Measurements from ENCODE around the gene SLC25A14.

Gene SLC25A14

DNA sequence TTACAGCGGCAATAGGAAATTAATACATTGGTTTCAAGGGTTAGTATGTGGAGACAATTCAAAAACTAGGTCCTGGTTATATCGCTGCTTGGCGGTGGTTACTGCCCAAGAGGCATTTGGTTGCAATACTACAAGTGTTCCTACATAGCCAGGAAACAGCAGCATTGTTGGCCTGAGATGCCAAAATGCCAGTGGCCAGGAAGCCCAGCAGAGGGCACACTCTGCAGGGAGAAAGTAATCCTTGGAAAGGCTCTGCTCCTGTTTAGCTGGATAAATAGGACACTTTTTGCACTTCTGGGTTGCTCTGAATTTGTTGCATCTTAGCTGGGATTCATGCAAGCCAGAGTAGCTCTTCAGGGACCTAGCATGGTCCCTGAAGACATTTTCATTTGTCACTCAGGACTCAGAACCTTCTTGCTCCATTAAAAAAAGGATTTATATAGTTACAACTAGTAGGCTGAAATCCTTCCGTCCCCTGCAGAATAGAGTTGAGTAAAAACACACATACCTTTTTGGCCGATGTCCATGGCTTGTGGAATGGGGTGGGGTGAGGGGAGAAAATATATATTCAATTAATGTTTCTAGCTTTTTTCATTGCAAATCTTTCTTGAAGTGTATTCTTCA, 53.8 kb downstream of the SLC25A14 start:
- Histone ChIP-seq H3K36me3 (replicated peaks in 1 of 2; ENCODE audit: control insufficient read depth in 2 of 2, insufficient read depth in 2 of 2, low read length in 2 of 2) (no peaks in the 10 kb centered on the region), H3K27ac (replicated peaks; ENCODE audit: low read length) (no peak overlapping the region), H3K18ac (ENCODE audit: low read length) (no peak overlapping the region), H2BK120ac (ENCODE audit: low read depth, low read length) (no peak overlapping the region), H3K4me3 (ENCODE audit: low read length in 2 of 2) (no peak overlapping the region), H2BK12ac (ENCODE audit: low read length) (no peak overlapping the region), H2AK5ac (ENCODE audit: low read depth, low read length) (no peak overlapping the region), H4K8ac (ENCODE audit: low read depth, low read length) (no peak overlapping the region), H3K9me3 (replicated peaks in 1 of 2; ENCODE audit: control insufficient read depth in 2 of 2, insufficient read depth in 1 of 2, low read depth in 1 of 2, low read length in 2 of 2) (no peaks in the 10 kb centered on the region), H3K4ac (ENCODE audit: low read length) (no peak overlapping the region), H3K4me2 (ENCODE audit: insufficient read depth, low read length, poor library complexity, severe bottlenecking) (no peak overlapping the region), H3K9ac (ENCODE audit: low read depth, low read length, poor library complexity) (no peak overlapping the region), H3K27me3 (ENCODE audit: control insufficient read depth in 3 of 3, insufficient read depth in 3 of 3, low read depth in 1 of 3, low read length in 3 of 3) (peaks cover 0 to 22% (median 0%) of the 10 kb centered on the region in 3 experiments), H2BK5ac (ENCODE audit: low read length) (no peak overlapping the region), H3K79me1 (ENCODE audit: low read depth, low read length) (no peaks in the 10 kb centered on the region), H3K14ac (ENCODE audit: low read length) (no peak overlapping the region), H3K23ac (ENCODE audit: low read depth, low read length, poor library complexity) (no peak overlapping the region), H3K4me1 (ENCODE audit: control insufficient read depth in 2 of 2, insufficient read depth in 1 of 2, low read depth in 1 of 2, low read length in 2 of 2) (no peaks in the 10 kb centered on the region), H2BK15ac (ENCODE audit: low read length) (no peak overlapping the region), H2AFZ (ENCODE audit: low read length) (no peak overlapping the region), H4K91ac (ENCODE audit: low read depth, low read length, poor library complexity) (no peak overlapping the region)
- no peak for DNase-seq (ENCODE audit: low spot score)
- no CpG with 5 or more reads among the region's 5 CpGs for WGBS, 2 donors (ENCODE audit: extremely low coverage in 2 of 2, insufficient read length in 2 of 2, insufficient replicate concordance in 1 of 2)

DNA sequence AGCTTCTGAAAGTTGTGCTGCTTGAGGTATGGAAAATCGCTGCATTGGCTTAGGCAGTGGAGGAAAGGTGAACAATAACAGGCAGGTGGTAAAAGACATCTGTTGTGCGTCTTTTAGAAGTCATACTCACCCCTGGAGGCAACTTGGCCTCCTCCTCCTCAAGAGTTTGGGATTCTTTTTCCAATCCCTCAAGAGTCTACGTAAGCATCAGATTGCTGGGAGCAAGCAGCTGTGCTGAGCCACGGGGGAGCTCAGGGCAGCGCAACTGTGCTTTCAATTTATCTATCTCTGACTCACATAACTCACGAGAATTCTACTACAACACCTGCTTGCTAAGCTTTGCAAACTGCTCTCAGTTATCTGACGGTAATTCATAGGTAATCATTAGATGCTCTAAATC, 55.6 kb downstream of the SLC25A14 start:
- Histone ChIP-seq H2AFZ (ENCODE audit: low read length) (no peak overlapping the region), H3K27me3 (ENCODE audit: control insufficient read depth in 3 of 3, insufficient read depth in 3 of 3, low read depth in 1 of 3, low read length in 3 of 3) (peaks cover 0 to 22% (median 0%) of the 10 kb centered on the region in 3 experiments), H3K4me3 (ENCODE audit: low read length in 2 of 2) (no peak overlapping the region), H3K9ac (ENCODE audit: low read depth, low read length, poor library complexity) (no peak overlapping the region), H2BK12ac (ENCODE audit: low read length) (no peak overlapping the region), H3K4me1 (ENCODE audit: control insufficient read depth in 2 of 2, insufficient read depth in 1 of 2, low read depth in 1 of 2, low read length in 2 of 2) (no peaks in the 10 kb centered on the region), H3K79me1 (ENCODE audit: low read depth, low read length) (no peaks in the 10 kb centered on the region), H2AK5ac (ENCODE audit: low read depth, low read length) (no peak overlapping the region), H3K18ac (ENCODE audit: low read length) (no peak overlapping the region), H3K27ac (replicated peaks; ENCODE audit: low read length) (no peak overlapping the region), H3K4me2 (ENCODE audit: insufficient read depth, low read length, poor library complexity, severe bottlenecking) (no peak overlapping the region), H3K4ac (ENCODE audit: low read length) (no peak overlapping the region), H3K23ac (ENCODE audit: low read depth, low read length, poor library complexity) (no peak overlapping the region), H3K9me3 (replicated peaks in 1 of 2; ENCODE audit: control insufficient read depth in 2 of 2, insufficient read depth in 1 of 2, low read depth in 1 of 2, low read length in 2 of 2) (no peaks in the 10 kb centered on the region), H2BK15ac (ENCODE audit: low read length) (no peak overlapping the region), H4K91ac (ENCODE audit: low read depth, low read length, poor library complexity) (no peak overlapping the region), H2BK5ac (ENCODE audit: low read length) (no peak overlapping the region), H4K8ac (ENCODE audit: low read depth, low read length) (no peak overlapping the region), H3K36me3 (replicated peaks in 1 of 2; ENCODE audit: control insufficient read depth in 2 of 2, insufficient read depth in 2 of 2, low read length in 2 of 2) (no peaks in the 10 kb centered on the region), H2BK120ac (ENCODE audit: low read depth, low read length) (no peak overlapping the region), H3K14ac (ENCODE audit: low read length) (no peak overlapping the region)
- no peak for DNase-seq (ENCODE audit: low spot score)
- WGBS, 2 donors (ENCODE audit: extremely low coverage in 2 of 2, insufficient read length in 2 of 2, insufficient replicate concordance in 1 of 2), result no CpG with 5 or more reads among the region's 7 CpGs

DNA sequence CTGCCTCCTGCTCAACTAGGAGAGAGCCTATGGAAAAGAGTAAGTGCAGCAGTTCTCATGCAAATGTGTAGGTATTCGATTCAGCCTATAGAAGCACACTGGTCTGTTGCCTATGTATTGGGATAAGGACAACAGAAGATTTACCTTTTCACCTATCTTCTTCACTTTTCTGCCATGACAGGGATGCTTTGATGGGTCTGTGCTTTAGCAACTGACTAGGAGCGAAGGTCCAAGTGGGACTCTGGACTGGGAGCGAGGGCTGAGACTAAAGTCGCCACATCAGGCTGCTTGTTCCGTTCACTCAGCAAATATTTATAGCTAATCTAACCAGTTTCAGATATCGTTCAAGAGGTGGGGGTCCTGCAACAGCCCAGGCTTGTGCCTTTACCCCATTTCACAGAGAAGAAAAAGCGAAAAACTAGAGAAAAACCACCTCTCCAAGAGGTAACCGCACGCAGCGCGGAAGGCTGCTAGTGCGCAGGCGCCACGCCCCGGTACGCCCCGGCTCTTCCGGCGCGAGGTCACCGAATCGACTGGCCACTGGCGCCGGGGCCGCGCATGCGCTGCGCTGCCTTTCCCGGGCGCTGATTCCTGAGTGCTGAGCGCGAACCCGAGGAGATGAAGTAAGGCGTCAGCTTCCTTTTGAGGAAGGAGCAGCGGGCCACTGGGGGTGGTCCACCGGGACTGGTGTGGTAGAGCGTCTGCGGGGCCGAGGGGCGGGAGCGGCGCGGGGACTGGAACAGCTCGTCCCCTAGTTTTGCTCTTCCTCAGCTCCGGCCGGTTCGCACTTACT, 61.9 kb downstream of the SLC25A14 start, which contains the start of gene RBMX2:
TSS of gene RBMX2 (plus strand) at position 573 of the 793 bp plus-strand sequence. CDS start at position 619, 46 bp downstream.
- peaks cover 2 to 18% of the 10 kb centered on the region in 2 donors for H3K36me3 ChIP-seq (replicated peaks in 1 of 2; ENCODE audit: control insufficient read depth in 2 of 2, insufficient read depth in 2 of 2, low read length in 2 of 2)
- H3K14ac ChIP-seq (ENCODE audit: low read length), result no peak within 1 kb of the TSS
- peaks cover 0 to 3% (median 0%) of the 10 kb centered on the region in 3 experiments for H3K27me3 ChIP-seq (ENCODE audit: control insufficient read depth in 3 of 3, insufficient read depth in 3 of 3, low read depth in 1 of 3, low read length in 3 of 3)
- no peak within 1 kb of the TSS for H2BK12ac ChIP-seq (ENCODE audit: low read length)
- peaks cover 2 to 4% of the 10 kb centered on the region in 2 donors for H3K4me1 ChIP-seq (ENCODE audit: control insufficient read depth in 2 of 2, insufficient read depth in 1 of 2, low read depth in 1 of 2, low read length in 2 of 2)
- H2BK15ac ChIP-seq (ENCODE audit: low read length), result no peak within 1 kb of the TSS
- peak within 1 kb of the TSS; percentile 62 for H3K4me2 ChIP-seq (ENCODE audit: insufficient read depth, low read length, poor library complexity, severe bottlenecking)
- peak within 1 kb of the TSS; percentile 64 for H3K18ac ChIP-seq (ENCODE audit: low read length)
- H3K79me1 ChIP-seq (ENCODE audit: low read depth, low read length), result peaks cover 2% of the 10 kb centered on the region
- H4K91ac ChIP-seq (ENCODE audit: low read depth, low read length, poor library complexity), result no peak within 1 kb of the TSS
- H2AK5ac ChIP-seq (ENCODE audit: low read depth, low read length), result no peak within 1 kb of the TSS
- no peak within 1 kb of the TSS for H2BK120ac ChIP-seq (ENCODE audit: low read depth, low read length)
- H3K4ac ChIP-seq (ENCODE audit: low read length), result no peak within 1 kb of the TSS
- peak within 1 kb of the TSS; percentile 44 for H3K9ac ChIP-seq (ENCODE audit: low read depth, low read length, poor library complexity)
- H3K23ac ChIP-seq (ENCODE audit: low read depth, low read length, poor library complexity), result no peak within 1 kb of the TSS
- no peak within 1 kb of the TSS for H4K8ac ChIP-seq (ENCODE audit: low read depth, low read length)
- DNase-seq (ENCODE audit: low spot score), result peak; percentile 74
- H2AFZ ChIP-seq (ENCODE audit: low read length), result peak within 1 kb of the TSS; percentile 84
- H3K4me3 ChIP-seq (ENCODE audit: low read length in 2 of 2), result peak within 1 kb of the TSS; percentile 76 to 87
- no CpG with 5 or more reads among the region's 47 CpGs for WGBS, 2 donors (ENCODE audit: extremely low coverage in 2 of 2, insufficient read length in 2 of 2, insufficient replicate concordance in 1 of 2)
- no peak within 1 kb of the TSS for H2BK5ac ChIP-seq (ENCODE audit: low read length)
- no peak within 1 kb of the TSS for H3K27ac ChIP-seq (replicated peaks; ENCODE audit: low read length)
- no peaks in the 10 kb centered on the region for H3K9me3 ChIP-seq (replicated peaks in 1 of 2; ENCODE audit: control insufficient read depth in 2 of 2, insufficient read depth in 1 of 2, low read depth in 1 of 2, low read length in 2 of 2)

DNA sequence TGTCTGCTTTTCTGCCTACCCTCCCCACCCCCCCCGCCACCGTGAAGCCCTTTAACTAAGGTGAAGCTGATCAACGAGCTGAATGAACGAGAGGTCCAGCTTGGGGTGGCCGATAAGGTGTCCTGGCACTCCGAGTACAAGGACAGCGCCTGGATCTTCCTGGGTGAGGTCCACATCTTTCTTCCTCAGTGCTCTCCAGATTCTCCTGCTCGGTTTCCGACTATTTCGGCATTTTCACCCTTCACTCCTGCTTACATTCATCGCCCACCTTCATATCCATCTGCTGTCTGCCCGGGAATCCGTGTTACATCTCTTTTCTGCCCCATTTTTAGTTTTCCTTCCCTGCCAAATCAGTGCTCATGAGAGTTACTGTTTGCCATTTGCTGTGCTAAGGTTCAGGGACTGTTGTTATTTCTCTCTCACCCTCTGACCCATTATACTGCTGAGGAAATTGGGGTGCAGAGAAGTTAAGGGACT, 62.5 kb downstream of the SLC25A14 start:
- peaks cover 2 to 19% of the 10 kb centered on the region in 2 donors for H3K36me3 ChIP-seq (replicated peaks in 1 of 2; ENCODE audit: control insufficient read depth in 2 of 2, insufficient read depth in 2 of 2, low read length in 2 of 2)
- no peak overlapping the region for H3K9ac ChIP-seq (ENCODE audit: low read depth, low read length, poor library complexity)
- H3K4ac ChIP-seq (ENCODE audit: low read length), result no peak overlapping the region
- H3K27ac ChIP-seq (replicated peaks; ENCODE audit: low read length), result no peak overlapping the region
- H2BK12ac ChIP-seq (ENCODE audit: low read length), result no peak overlapping the region
- H3K79me1 ChIP-seq (ENCODE audit: low read depth, low read length), result peaks cover 2% of the 10 kb centered on the region
- WGBS, 2 donors (ENCODE audit: extremely low coverage in 2 of 2, insufficient read length in 2 of 2, insufficient replicate concordance in 1 of 2), result no CpG with 5 or more reads among the region's 13 CpGs
- H3K18ac ChIP-seq (ENCODE audit: low read length), result no peak overlapping the region
- no peaks in the 10 kb centered on the region for H3K9me3 ChIP-seq (replicated peaks in 1 of 2; ENCODE audit: control insufficient read depth in 2 of 2, insufficient read depth in 1 of 2, low read depth in 1 of 2, low read length in 2 of 2)
- no peaks in the 10 kb centered on the region for H3K27me3 ChIP-seq (ENCODE audit: control insufficient read depth in 3 of 3, insufficient read depth in 3 of 3, low read depth in 1 of 3, low read length in 3 of 3)
- H4K91ac ChIP-seq (ENCODE audit: low read depth, low read length, poor library complexity), result no peak overlapping the region
- H2BK120ac ChIP-seq (ENCODE audit: low read depth, low read length), result no peak overlapping the region
- H2BK5ac ChIP-seq (ENCODE audit: low read length), result no peak overlapping the region
- H3K14ac ChIP-seq (ENCODE audit: low read length), result no peak overlapping the region
- H3K4me2 ChIP-seq (ENCODE audit: insufficient read depth, low read length, poor library complexity, severe bottlenecking), result peak overlapping the region; percentile 52
- H3K4me1 ChIP-seq (ENCODE audit: control insufficient read depth in 2 of 2, insufficient read depth in 1 of 2, low read depth in 1 of 2, low read length in 2 of 2), result peaks cover 2 to 4% of the 10 kb centered on the region in 2 donors
- no peak overlapping the region for H4K8ac ChIP-seq (ENCODE audit: low read depth, low read length)
- peak overlapping the region; percentile 84 for H2AFZ ChIP-seq (ENCODE audit: low read length)
- H2AK5ac ChIP-seq (ENCODE audit: low read depth, low read length), result no peak overlapping the region
- no peak overlapping the region for H3K23ac ChIP-seq (ENCODE audit: low read depth, low read length, poor library complexity)
- H3K4me3 ChIP-seq (ENCODE audit: low read length in 2 of 2), result peak overlapping the region; percentile 76 to 87
- H2BK15ac ChIP-seq (ENCODE audit: low read length), result no peak overlapping the region
- DNase-seq (ENCODE audit: low spot score), result no peak
